Measurements from ENCODE around the gene SLC16A5. TPM values are rescaled to one million over a fixed set of nuclear protein-coding genes. Genes with fewer than 3 reads are reported as not detected.

The SLC16A5 gene
- total and polyA plus RNA-seq, 8 donors = 18.5 to 45.1 (median 23.9) TPM

GRCh38 chr17:75152922-75153779 is 65.4 kb downstream of the SLC16A5 start:
- peak overlapping the region in 1 of 2 donors; percentile 87 for H3K27ac ChIP-seq
- TF ChIP-seq, protein P1, sequence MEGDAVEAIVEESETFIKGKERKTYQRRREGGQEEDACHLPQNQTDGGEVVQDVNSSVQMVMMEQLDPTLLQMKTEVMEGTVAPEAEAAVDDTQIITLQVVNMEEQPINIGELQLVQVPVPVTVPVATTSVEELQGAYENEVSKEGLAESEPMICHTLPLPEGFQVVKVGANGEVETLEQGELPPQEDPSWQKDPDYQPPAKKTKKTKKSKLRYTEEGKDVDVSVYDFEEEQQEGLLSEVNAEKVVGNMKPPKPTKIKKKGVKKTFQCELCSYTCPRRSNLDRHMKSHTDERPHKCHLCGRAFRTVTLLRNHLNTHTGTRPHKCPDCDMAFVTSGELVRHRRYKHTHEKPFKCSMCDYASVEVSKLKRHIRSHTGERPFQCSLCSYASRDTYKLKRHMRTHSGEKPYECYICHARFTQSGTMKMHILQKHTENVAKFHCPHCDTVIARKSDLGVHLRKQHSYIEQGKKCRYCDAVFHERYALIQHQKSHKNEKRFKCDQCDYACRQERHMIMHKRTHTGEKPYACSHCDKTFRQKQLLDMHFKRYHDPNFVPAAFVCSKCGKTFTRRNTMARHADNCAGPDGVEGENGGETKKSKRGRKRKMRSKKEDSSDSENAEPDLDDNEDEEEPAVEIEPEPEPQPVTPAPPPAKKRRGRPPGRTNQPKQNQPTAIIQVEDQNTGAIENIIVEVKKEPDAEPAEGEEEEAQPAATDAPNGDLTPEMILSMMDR (IDR thresholded peaks at IDR 0.05) = no peak
- no peaks in the 10 kb centered on the region for H3K27me3 ChIP-seq
- ATAC-seq (peak; percentile 14), DNase-seq (peak in 1 of 4 donors; percentile 43)
- peaks cover 10 to 32% of the 10 kb centered on the region in 2 donors for H3K4me1 ChIP-seq
- peaks cover 0 to 4% of the 10 kb centered on the region in 2 donors for H3K36me3 ChIP-seq
- H3K4me3 ChIP-seq = peak overlapping the region; percentile 55 to 93
- no peaks in the 10 kb centered on the region for H3K9me3 ChIP-seq
- intact Hi-C loops (cut with DNase I) = no loop called here

DNA sequence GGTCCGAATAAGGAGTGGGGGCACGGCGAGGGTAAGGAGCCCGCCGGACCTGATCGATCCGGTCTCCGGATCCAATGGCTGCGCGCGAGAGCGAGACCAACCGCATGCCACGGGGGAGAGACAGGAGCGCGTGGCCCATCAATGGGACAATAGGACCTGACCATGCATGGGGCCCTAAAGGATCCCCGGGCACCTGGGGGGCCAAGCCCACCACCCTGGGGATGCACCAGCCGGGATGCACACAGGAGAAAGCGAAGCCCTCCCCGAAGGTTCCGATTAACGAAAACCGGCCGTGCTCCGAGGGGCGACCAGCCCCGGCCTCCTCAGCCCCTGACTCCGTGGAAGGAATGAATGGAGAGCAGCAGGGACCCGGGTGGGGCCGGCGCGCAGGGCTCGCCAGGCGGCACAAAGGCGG is 66.0 kb downstream of the SLC16A5 start:
- H3K36me3 ChIP-seq = no peaks in the 10 kb centered on the region
- ATAC-seq = peak; percentile 2
- H3K4me3 ChIP-seq = peak overlapping the region; percentile 55 to 93
- peak overlapping the region; percentile 35 to 87 for H3K27ac ChIP-seq
- peaks cover 10 to 26% of the 10 kb centered on the region in 2 donors for H3K4me1 ChIP-seq
- DNase-seq = peak in 2 of 4 donors; percentile 34 to 81
- intact Hi-C loops (cut with DNase I) = no loop called here
- TF ChIP-seq, protein P1 (IDR thresholded peaks at IDR 0.05) = no peak
- no peaks in the 10 kb centered on the region for H3K27me3 ChIP-seq
- H3K9me3 ChIP-seq = no peaks in the 10 kb centered on the region

DNA sequence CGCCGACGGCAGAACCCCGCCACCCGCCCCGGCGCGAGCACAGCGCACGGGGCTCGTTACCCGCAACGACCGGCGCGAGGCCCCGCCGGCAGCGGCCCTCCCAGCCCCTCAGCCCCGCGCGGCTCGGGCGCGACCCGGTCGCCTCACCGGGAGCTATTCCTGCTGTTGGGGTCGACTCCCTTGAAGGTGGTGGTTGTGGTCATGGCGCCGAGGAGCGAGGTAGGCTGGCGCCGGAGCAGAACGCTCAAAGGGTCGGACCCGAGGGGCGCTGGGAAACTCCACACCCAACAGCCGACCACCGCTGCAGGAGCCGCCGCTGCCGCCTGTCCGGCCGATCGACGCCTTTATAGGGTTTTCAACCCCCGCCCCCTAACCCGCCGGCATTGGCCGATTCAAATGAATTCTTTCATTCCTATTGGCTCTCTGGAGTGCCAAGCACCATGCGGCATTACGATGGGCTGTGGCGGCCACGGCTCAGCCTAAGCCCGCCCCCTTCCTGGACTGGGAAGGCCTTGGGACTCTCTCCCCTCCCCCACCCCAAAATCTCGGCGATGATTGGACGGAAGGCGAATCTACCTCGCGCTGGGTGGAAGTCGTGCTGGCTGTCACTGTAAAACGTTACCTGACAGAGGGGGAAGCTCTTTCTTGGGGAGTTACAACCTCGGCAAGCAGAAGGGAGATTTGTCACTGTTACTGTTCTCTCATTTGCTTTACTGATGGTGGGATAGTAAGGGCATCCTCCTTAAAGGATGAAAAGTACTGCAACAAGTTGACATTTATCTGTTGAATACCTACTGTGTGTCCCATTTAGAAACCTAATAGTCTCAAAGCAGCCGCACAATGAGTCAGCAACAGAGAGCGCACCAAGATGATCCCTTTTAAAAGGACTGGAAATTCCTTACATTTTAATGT is 66.7 kb downstream of the SLC16A5 start, which contains the start of gene JPT1:
TSS of gene JPT1 (minus strand) at position 318 of the 912 bp plus-strand sequence. CDS start at position 203, 115 bp downstream.
- ATAC-seq (peak; percentile 99), DNase-seq (peak; percentile 95 to 99 (median 97))
- H3K4me3 ChIP-seq = peak within 1 kb of the TSS; percentile 55 to 93
- no peaks in the 10 kb centered on the region for H3K27me3 ChIP-seq
- H3K36me3 ChIP-seq = no peaks in the 10 kb centered on the region
- no peaks in the 10 kb centered on the region for H3K9me3 ChIP-seq
- TF ChIP-seq, protein P1 (IDR thresholded peaks at IDR 0.05) = no peak
- peaks cover 10 to 26% of the 10 kb centered on the region in 2 donors for H3K4me1 ChIP-seq
- intact Hi-C loops (cut with DNase I) = no loop called here
- H3K27ac ChIP-seq = peak within 1 kb of the TSS; percentile 35 to 87

DNA sequence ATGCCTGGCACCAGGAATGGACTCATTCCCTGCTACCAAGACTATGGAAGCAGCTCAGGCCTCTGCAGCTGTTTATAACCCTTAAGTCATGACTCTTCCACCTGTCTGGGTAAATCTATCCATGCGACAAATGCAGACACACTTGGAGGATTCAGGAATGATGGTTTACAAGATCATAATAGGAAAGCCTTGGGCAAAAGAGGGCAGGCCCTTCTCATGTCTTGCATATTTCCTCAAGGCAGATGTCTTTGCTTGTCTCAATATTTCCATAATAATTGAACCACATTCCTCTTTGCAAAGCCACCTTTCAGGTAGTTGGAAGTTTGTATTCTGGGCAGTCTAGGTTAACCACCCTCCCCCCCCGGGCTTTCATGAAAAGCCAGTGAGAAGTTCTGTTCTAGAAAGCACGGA is 67.4 kb downstream of the SLC16A5 start:
- Histone ChIP-seq H3K4me3 (no peak overlapping the region), H3K36me3 (no peaks in the 10 kb centered on the region), H3K27me3 (no peaks in the 10 kb centered on the region), H3K4me1 (peaks cover 10 to 26% of the 10 kb centered on the region in 2 donors), H3K9me3 (no peaks in the 10 kb centered on the region), H3K27ac (peak overlapping the region in 1 of 2 donors; percentile 87)
- intact Hi-C loops (cut with DNase I) = no loop called here
- TF ChIP-seq, protein P1 (IDR thresholded peaks at IDR 0.05) = no peak
- peak in 1 of 4 donors; percentile 2 for DNase-seq
- ATAC-seq = no peak

Other genes starting within 250 kb of the SLC16A5 start
- under 1 TPM in 1 of 2 donors, not detected in 1; 0.26 TPM for gene GRIN2C, start 228.1 kb upstream of the SLC16A5 start, total RNA-seq
- gene GRIN2C, start 228.1 kb upstream of the SLC16A5 start, polyA plus RNA-seq (ENCODE audit: insufficient read length in 6 of 6) = under 1 TPM; 0.15 to 0.43 (median 0.26) TPM
- 10 to 100 TPM in 1 of 2 donors, 1 to 10 TPM in 1; 7.7 to 17.2 TPM for gene FDXR, start 215.0 kb upstream of the SLC16A5 start, total RNA-seq
- gene FDXR, start 215.0 kb upstream of the SLC16A5 start, polyA plus RNA-seq (ENCODE audit: insufficient read length in 6 of 6) = 1 to 10 TPM; 5.3 to 7.8 (median 6.2) TPM
- gene FADS6, start 194.3 kb upstream of the SLC16A5 start, total RNA-seq = not detected
- gene FADS6, start 194.3 kb upstream of the SLC16A5 start, polyA plus RNA-seq (ENCODE audit: insufficient read length in 6 of 6) = under 1 TPM in 5 of 6 donors, not detected in 1; 0.07 to 0.28 (median 0.15) TPM
- not detected for gene USH1G, start 164.7 kb upstream of the SLC16A5 start, total RNA-seq
- under 1 TPM in 5 of 6 donors, not detected in 1; 0.06 to 0.13 (median 0.12) TPM for gene USH1G, start 164.7 kb upstream of the SLC16A5 start, polyA plus RNA-seq (ENCODE audit: insufficient read length in 6 of 6)
- gene OTOP2, start 163.7 kb upstream of the SLC16A5 start, total RNA-seq = not detected
- gene OTOP2, start 163.7 kb upstream of the SLC16A5 start, polyA plus RNA-seq (ENCODE audit: insufficient read length in 6 of 6) = not detected
- not detected for gene OTOP3, start 152.1 kb upstream of the SLC16A5 start, total RNA-seq
- not detected for gene OTOP3, start 152.1 kb upstream of the SLC16A5 start, polyA plus RNA-seq (ENCODE audit: insufficient read length in 6 of 6)
- 10 to 100 TPM; 32.1 to 39.7 TPM for gene HID1, start 115.2 kb upstream of the SLC16A5 start, total RNA-seq
- gene HID1, start 115.2 kb upstream of the SLC16A5 start, polyA plus RNA-seq (ENCODE audit: insufficient read length in 6 of 6) = 10 to 100 TPM; 58.0 to 75.8 (median 67.2) TPM
- gene CDR2L, start 100.3 kb upstream of the SLC16A5 start, total RNA-seq = 10 to 100 TPM; 22.9 to 41.2 TPM
- gene CDR2L, start 100.3 kb upstream of the SLC16A5 start, polyA plus RNA-seq (ENCODE audit: insufficient read length in 6 of 6) = 10 to 100 TPM; 10.3 to 17.8 (median 13.8) TPM
- gene MRPL58, start 75.3 kb upstream of the SLC16A5 start, total RNA-seq = 10 to 100 TPM; 25.7 to 32.8 TPM
- 10 to 100 TPM; 18.8 to 25.1 (median 21.0) TPM for gene MRPL58, start 75.3 kb upstream of the SLC16A5 start, polyA plus RNA-seq (ENCODE audit: insufficient read length in 6 of 6)
- 100 to 1,000 TPM; 203 to 215 TPM for gene ATP5PD, start 41.0 kb upstream of the SLC16A5 start, total RNA-seq
- gene ATP5PD, start 41.0 kb upstream of the SLC16A5 start, polyA plus RNA-seq (ENCODE audit: insufficient read length in 6 of 6) = 100 to 1,000 TPM; 199 to 237 (median 213) TPM
- 10 to 100 TPM; 20.6 to 20.8 TPM for gene KCTD2, start 40.7 kb upstream of the SLC16A5 start, total RNA-seq
- 10 to 100 TPM; 25.0 to 32.0 (median 27.2) TPM for gene KCTD2, start 40.7 kb upstream of the SLC16A5 start, polyA plus RNA-seq (ENCODE audit: insufficient read length in 6 of 6)
- 10 to 100 TPM; 18.3 to 19.3 TPM for gene ARMC7, start 22.0 kb downstream of the SLC16A5 start, total RNA-seq
- gene ARMC7, start 22.0 kb downstream of the SLC16A5 start, polyA plus RNA-seq (ENCODE audit: insufficient read length in 6 of 6) = 10 to 100 TPM; 13.2 to 15.5 (median 14.8) TPM
- gene NT5C, start 43.8 kb downstream of the SLC16A5 start, total RNA-seq = 10 to 100 TPM; 26.0 to 39.9 TPM
- gene NT5C, start 43.8 kb downstream of the SLC16A5 start, polyA plus RNA-seq (ENCODE audit: insufficient read length in 6 of 6) = 10 to 100 TPM; 37.6 to 56.2 (median 45.9) TPM
- gene JPT1, start 66.6 kb downstream of the SLC16A5 start, total RNA-seq = 10 to 100 TPM; 65.0 to 97.8 TPM
- gene JPT1, start 66.6 kb downstream of the SLC16A5 start, polyA plus RNA-seq (ENCODE audit: insufficient read length in 6 of 6) = 100 to 1,000 TPM in 1 of 6 donors, 10 to 100 TPM in 5; 71.4 to 115 (median 87.9) TPM
- gene SUMO2, start 95.0 kb downstream of the SLC16A5 start, total RNA-seq = 100 to 1,000 TPM; 321 to 344 TPM
- gene SUMO2, start 95.0 kb downstream of the SLC16A5 start, polyA plus RNA-seq (ENCODE audit: insufficient read length in 6 of 6) = 100 to 1,000 TPM; 607 to 735 (median 686) TPM
- 10 to 100 TPM; 53.3 to 72.1 TPM for gene NUP85, start 117.7 kb downstream of the SLC16A5 start, total RNA-seq
- 100 to 1,000 TPM in 1 of 6 donors, 10 to 100 TPM in 5; 73.3 to 101 (median 79.7) TPM for gene NUP85, start 117.7 kb downstream of the SLC16A5 start, polyA plus RNA-seq (ENCODE audit: insufficient read length in 6 of 6)
- gene GGA3, start 173.7 kb downstream of the SLC16A5 start, total RNA-seq = 10 to 100 TPM; 46.2 to 54.7 TPM
- 10 to 100 TPM; 41.2 to 49.4 (median 44.0) TPM for gene GGA3, start 173.7 kb downstream of the SLC16A5 start, polyA plus RNA-seq (ENCODE audit: insufficient read length in 6 of 6)
- gene MRPS7, start 173.9 kb downstream of the SLC16A5 start, total RNA-seq = 10 to 100 TPM; 41.0 to 41.6 TPM
- gene MRPS7, start 173.9 kb downstream of the SLC16A5 start, polyA plus RNA-seq (ENCODE audit: insufficient read length in 6 of 6) = 10 to 100 TPM; 55.8 to 70.4 (median 58.7) TPM
- gene MIF4GD, start 183.3 kb downstream of the SLC16A5 start, total RNA-seq = 10 to 100 TPM; 22.6 to 25.4 TPM
- gene MIF4GD, start 183.3 kb downstream of the SLC16A5 start, polyA plus RNA-seq (ENCODE audit: insufficient read length in 6 of 6) = 10 to 100 TPM; 12.7 to 17.2 (median 14.7) TPM
- gene SLC25A19, start 201.5 kb downstream of the SLC16A5 start, total RNA-seq = 10 to 100 TPM; 17.7 to 29.7 TPM
- gene SLC25A19, start 201.5 kb downstream of the SLC16A5 start, polyA plus RNA-seq (ENCODE audit: insufficient read length in 6 of 6) = 1 to 10 TPM; 5.9 to 8.1 (median 6.9) TPM